ENCODE results near the gene POLR2E. TPM values are rescaled to one million over a fixed set of nuclear protein-coding genes. Genes with fewer than 3 reads are reported as not detected.

Gene POLR2E
- total RNA-seq, 1 experiment from 2014 or later = 237 TPM

- Histone ChIP-seq H3K4me1 (replicated peaks; ENCODE audit: insufficient read depth) (no peaks in the 10 kb centered on the region), H3K9me2 (ENCODE audit: insufficient read depth) (no peaks in the 10 kb centered on the region), H4K20me1 (ENCODE audit: insufficient read depth) (peaks cover 26% of the 10 kb centered on the region), H3K79me2 (ENCODE audit: low read depth) (no peaks in the 10 kb centered on the region), H3K4me2 (no peak overlapping the region), H3K27me3 (ENCODE audit: insufficient read depth, low read depth) (no peaks in the 10 kb centered on the region), H3K27ac (no peak overlapping the region), H2AFZ (no peak overlapping the region), H3K4me3 (no peak overlapping the region), H3K36me3 (ENCODE audit: low read depth) (peaks cover 7% of the 10 kb centered on the region; the same call in 1 of the 2 replicates), H3K9me3 (ENCODE audit: insufficient read depth, low read depth) (no peaks in the 10 kb centered on the region), H3F3A (ENCODE audit: insufficient read depth, low read depth) (peaks cover 54% of the 10 kb centered on the region; the same call in 1 of the 2 replicates)
- POLR2A ChIA-PET (ENCODE audit: unreplicated experiment) = no interaction called here
- DNase-seq = no peak
- no peak for TF ChIP-seq CTCF (conservative IDR thresholded peaks at IDR 0.05)
- no peak for TF ChIP-seq EZH2 (IDR thresholded peaks at IDR 0.05; ENCODE audit: low read depth)
- no TSS peak for BruUV-seq (replicated peaks)
- intact Hi-C loops (cut with micrococcal nuclease; ENCODE audit: unreplicated experiment) = no loop called here
- CTCF ChIA-PET = no interaction called here
These were observed 27.1 kb upstream of the POLR2E start for GRCh38 chr19:1122021-1122971.

DNA sequence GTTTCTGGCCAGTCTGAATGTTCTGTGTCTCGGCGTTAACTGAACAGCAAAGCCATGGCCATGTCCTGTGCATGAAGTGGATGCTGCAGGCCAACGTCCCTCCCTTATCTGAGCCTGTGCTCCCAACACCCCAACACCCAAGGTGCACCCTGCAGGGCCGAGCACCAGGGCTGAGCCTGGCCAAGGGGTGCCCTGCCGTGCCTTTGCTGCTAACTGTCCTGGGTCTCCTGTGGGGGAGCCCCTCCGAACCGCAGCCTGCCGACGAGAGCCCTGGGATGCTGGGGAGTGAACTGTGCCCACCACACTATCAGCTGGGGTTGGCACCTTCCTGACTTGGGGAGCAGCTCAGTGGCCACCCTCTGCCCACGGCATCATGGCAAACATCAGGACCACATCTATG, 26.2 kb upstream of the POLR2E start:
- TF ChIP-seq CTCF (conservative IDR thresholded peaks at IDR 0.05) = no peak
- no peak for TF ChIP-seq EZH2 (IDR thresholded peaks at IDR 0.05; ENCODE audit: low read depth)
- peaks cover 57% of the 10 kb centered on the region; the same call in 1 of the 2 replicates for H3F3A ChIP-seq (ENCODE audit: insufficient read depth, low read depth)
- POLR2A ChIA-PET (ENCODE audit: unreplicated experiment) = no interaction called here
- H3K4me2 ChIP-seq = no peak overlapping the region
- no peaks in the 10 kb centered on the region for H3K9me3 ChIP-seq (ENCODE audit: insufficient read depth, low read depth)
- H3K79me2 ChIP-seq (ENCODE audit: low read depth) = no peaks in the 10 kb centered on the region
- H3K4me3 ChIP-seq = no peak overlapping the region
- peaks cover 26% of the 10 kb centered on the region for H4K20me1 ChIP-seq (ENCODE audit: insufficient read depth)
- no peaks in the 10 kb centered on the region for H3K27me3 ChIP-seq (ENCODE audit: insufficient read depth, low read depth)
- CTCF ChIA-PET = no interaction called here
- no TSS peak for BruUV-seq (replicated peaks)
- DNase-seq = no peak
- intact Hi-C loops (cut with micrococcal nuclease; ENCODE audit: unreplicated experiment) = no loop called here
- H3K4me1 ChIP-seq (replicated peaks; ENCODE audit: insufficient read depth) = no peaks in the 10 kb centered on the region
- H3K9me2 ChIP-seq (ENCODE audit: insufficient read depth) = no peaks in the 10 kb centered on the region
- H3K36me3 ChIP-seq (ENCODE audit: low read depth) = peaks cover 7% of the 10 kb centered on the region; the same call in 1 of the 2 replicates
- H2AFZ ChIP-seq = no peak overlapping the region
- H3K27ac ChIP-seq = no peak overlapping the region

DNA sequence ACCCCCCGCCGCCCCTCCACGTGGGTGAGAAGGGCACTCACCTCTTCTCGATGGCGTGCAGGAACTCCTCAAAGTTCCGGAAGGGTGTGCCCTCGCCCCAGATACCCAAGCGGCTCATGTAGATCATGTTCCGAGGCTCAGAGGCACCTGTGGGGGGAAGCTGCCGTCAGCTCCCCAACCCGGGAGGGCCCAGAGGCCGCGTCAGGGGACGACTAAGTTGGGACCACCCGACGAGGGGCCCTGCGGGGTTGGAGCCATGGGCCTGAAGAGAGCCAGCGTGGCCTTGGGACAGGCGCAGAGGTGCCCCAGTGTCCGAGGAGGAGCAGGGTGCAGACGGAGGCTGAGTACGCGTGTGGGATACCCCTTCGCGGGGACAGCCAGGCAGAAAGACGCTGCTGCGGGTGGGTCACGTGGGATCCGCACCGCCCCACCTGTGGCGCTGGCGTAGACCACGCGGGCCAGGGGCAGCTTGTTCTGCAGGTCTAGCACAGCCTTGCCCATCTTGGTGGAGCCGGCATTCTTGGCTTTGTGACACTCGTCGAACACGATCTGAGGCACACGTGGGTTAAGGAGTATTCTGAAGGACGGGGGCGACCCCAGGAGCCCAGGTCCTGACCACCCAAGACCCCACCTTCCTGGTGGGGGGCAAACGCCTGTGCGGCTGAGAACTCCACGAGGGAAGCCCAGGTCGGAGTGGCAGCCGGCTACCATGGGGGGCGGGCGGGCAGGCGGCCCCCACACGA, 24.5 kb upstream of the POLR2E start:
- POLR2A ChIA-PET (ENCODE audit: unreplicated experiment) = no interaction called here
- H3K4me2 ChIP-seq = no peak overlapping the region
- H2AFZ ChIP-seq = no peak overlapping the region
- TF ChIP-seq EZH2 (IDR thresholded peaks at IDR 0.05; ENCODE audit: low read depth) = no peak
- no peak for TF ChIP-seq CTCF (conservative IDR thresholded peaks at IDR 0.05)
- BruUV-seq (replicated peaks) = no TSS peak
- no peak for DNase-seq
- peaks cover 57% of the 10 kb centered on the region; the same call in 1 of the 2 replicates for H3F3A ChIP-seq (ENCODE audit: insufficient read depth, low read depth)
- no peaks in the 10 kb centered on the region for H3K79me2 ChIP-seq (ENCODE audit: low read depth)
- H3K36me3 ChIP-seq (ENCODE audit: low read depth) = peaks cover 7% of the 10 kb centered on the region; the same call in 1 of the 2 replicates
- H3K4me3 ChIP-seq = no peak overlapping the region
- H3K27me3 ChIP-seq (ENCODE audit: insufficient read depth, low read depth) = no peaks in the 10 kb centered on the region
- H3K9me2 ChIP-seq (ENCODE audit: insufficient read depth) = no peaks in the 10 kb centered on the region
- no peaks in the 10 kb centered on the region for H3K4me1 ChIP-seq (replicated peaks; ENCODE audit: insufficient read depth)
- intact Hi-C loops (cut with micrococcal nuclease; ENCODE audit: unreplicated experiment) = no loop called here
- H3K27ac ChIP-seq = no peak overlapping the region
- H3K9me3 ChIP-seq (ENCODE audit: insufficient read depth, low read depth) = no peaks in the 10 kb centered on the region
- peaks cover 19% of the 10 kb centered on the region for H4K20me1 ChIP-seq (ENCODE audit: insufficient read depth)
- CTCF ChIA-PET = no interaction called here
